GM19023 (cell line): Measurements from ENCODE around the gene ATP7A.
"Not testable (repeated sequence)": the region's sequence is repeated elsewhere in the genome, so short reads cannot be mapped to it uniquely, and the experiment has no call there.

ENCODE experiments used
- ATAC-seq: cut with Tn5 transposase; IDR thresholded peaks from one replicate; pipeline ENCODE4 v1.9.1; 2021; ENCODE audit warnings: mild to moderate bottlenecking, moderate library complexity; ENCODE audit not compliant: unreplicated experiment

Gene ATP7A

GRCh38 chrX:78029663-78030062, 119.2 kb downstream of the ATP7A start:
- ATAC-seq = no peak

GRCh38 chrX:78035061-78035460, 124.6 kb downstream of the ATP7A start:
- ATAC-seq = no peak

- ATAC-seq = no peak
These were observed 127.4 kb downstream of the ATP7A start for GRCh38 chrX:78037881-78038280.

- ATAC-seq = no peak
These were observed 132.1 kb downstream of the ATP7A start for GRCh38 chrX:78042601-78043000.

GRCh38 chrX:78046362-78046761, 135.9 kb downstream of the ATP7A start:
- ATAC-seq = no peak

GRCh38 chrX:78048052-78048451, 137.6 kb downstream of the ATP7A start:
- ATAC-seq = no peak

- no peak for ATAC-seq
These were observed 153.2 kb downstream of the ATP7A start for GRCh38 chrX:78063687-78064086.

GRCh38 chrX:78064152-78064551, 153.7 kb downstream of the ATP7A start:
- no peak for ATAC-seq

GRCh38 chrX:78064698-78065601, 154.5 kb downstream of the ATP7A start:
- ATAC-seq = peak; percentile 88

GRCh38 chrX:78066110-78066509, 155.6 kb downstream of the ATP7A start:
- no peak for ATAC-seq

GRCh38 chrX:78071331-78071730, 160.8 kb downstream of the ATP7A start:
- ATAC-seq = no peak

GRCh38 chrX:78073147-78074077, 162.9 kb downstream of the ATP7A start:
- ATAC-seq = not testable (repeated sequence)

GRCh38 chrX:78074088-78074487, 163.6 kb downstream of the ATP7A start:
- ATAC-seq = no peak

GRCh38 chrX:78075787-78076389, 165.4 kb downstream of the ATP7A start:
- no peak for ATAC-seq

GRCh38 chrX:78081413-78081812, 170.9 kb downstream of the ATP7A start:
- ATAC-seq = not testable (repeated sequence)

- peak; percentile 80 for ATAC-seq
These were observed 181.8 kb downstream of the ATP7A start for GRCh38 chrX:78092296-78092695.

- ATAC-seq = no peak
These were observed 187.6 kb downstream of the ATP7A start for GRCh38 chrX:78098108-78098507.
